ENCODE data around the gene H1-8.

Gene H1-8

DNA sequence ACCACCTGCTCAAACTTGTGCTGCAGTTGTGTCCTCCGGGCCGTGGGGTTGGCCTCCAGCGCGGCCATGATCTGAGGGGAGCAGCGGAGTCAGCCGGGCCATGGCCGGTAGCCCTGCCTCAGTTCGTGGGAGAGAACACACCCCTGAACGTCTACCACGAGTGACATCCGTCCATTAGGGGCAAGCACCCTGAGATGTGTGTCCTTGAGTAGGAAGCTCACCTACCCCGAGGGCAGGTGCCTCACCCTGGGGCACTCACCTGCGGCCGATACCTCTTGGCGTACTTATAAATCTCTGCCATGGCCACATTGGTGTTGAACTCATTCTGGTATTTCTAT, 13.4 kb downstream of the H1-8 start:
- Histone ChIP-seq H3K79me2 (ENCODE audit: control insufficient read depth, insufficient read depth, low read length, unreplicated experiment) (no peaks in the 10 kb centered on the region), H3K4me3 (ENCODE audit: low read depth, low read length) (no peak overlapping the region), H2AFZ (ENCODE audit: low read length, unreplicated experiment) (no peak overlapping the region), H3K36me3 (ENCODE audit: insufficient read depth, low read length) (peaks cover 10% of the 10 kb centered on the region; the same call in 1 of the 2 replicates), H3K4me1 (ENCODE audit: control insufficient read depth, insufficient read depth, low read length, unreplicated experiment) (peaks cover 36% of the 10 kb centered on the region), H3K27ac (ENCODE audit: low read depth, low read length) (no peak overlapping the region), H3K27me3 (ENCODE audit: insufficient read depth, low read length) (no peaks in the 10 kb centered on the region)

GRCh38 chr3:129556890-129557547, 14.0 kb downstream of the H1-8 start:
- Histone ChIP-seq H3K4me1 (ENCODE audit: control insufficient read depth, insufficient read depth, low read length, unreplicated experiment) (peaks cover 43% of the 10 kb centered on the region), H3K79me2 (ENCODE audit: control insufficient read depth, insufficient read depth, low read length, unreplicated experiment) (no peaks in the 10 kb centered on the region), H3K27ac (ENCODE audit: low read depth, low read length) (no peak overlapping the region), H2AFZ (ENCODE audit: low read length, unreplicated experiment) (no peak overlapping the region), H3K36me3 (ENCODE audit: insufficient read depth, low read length) (peaks cover 10% of the 10 kb centered on the region; the same call in 1 of the 2 replicates), H3K4me3 (ENCODE audit: low read depth, low read length) (no peak overlapping the region), H3K27me3 (ENCODE audit: insufficient read depth, low read length) (no peaks in the 10 kb centered on the region)

DNA sequence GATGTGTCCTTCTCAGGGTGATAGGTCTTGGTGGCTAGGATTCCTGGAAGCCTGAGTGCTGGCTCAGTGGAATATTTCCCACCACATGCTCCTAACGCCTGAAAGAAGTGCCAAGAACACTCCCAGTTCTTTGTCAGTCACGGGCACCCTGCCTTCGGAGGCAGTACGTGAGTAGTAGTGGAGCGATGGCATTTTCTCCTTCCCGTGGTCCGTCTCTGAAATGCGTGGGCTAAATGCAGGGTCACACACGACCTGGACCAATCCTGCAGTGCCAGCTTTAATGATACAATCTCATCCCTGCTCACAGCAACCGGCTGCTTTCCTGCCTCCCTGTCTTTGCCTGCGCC, 14.5 kb downstream of the H1-8 start:
- Histone ChIP-seq H3K79me2 (ENCODE audit: control insufficient read depth, insufficient read depth, low read length, unreplicated experiment) (no peaks in the 10 kb centered on the region), H3K27ac (ENCODE audit: low read depth, low read length) (no peak overlapping the region), H3K4me1 (ENCODE audit: control insufficient read depth, insufficient read depth, low read length, unreplicated experiment) (peaks cover 45% of the 10 kb centered on the region), H3K4me3 (ENCODE audit: low read depth, low read length) (no peak overlapping the region), H2AFZ (ENCODE audit: low read length, unreplicated experiment) (no peak overlapping the region), H3K27me3 (ENCODE audit: insufficient read depth, low read length) (no peaks in the 10 kb centered on the region), H3K36me3 (ENCODE audit: insufficient read depth, low read length) (peaks cover 10% of the 10 kb centered on the region; the same call in 1 of the 2 replicates)

GRCh38 chr3:129558081-129558771, 15.3 kb downstream of the H1-8 start:
- Histone ChIP-seq H2AFZ (ENCODE audit: low read length, unreplicated experiment) (no peak overlapping the region), H3K36me3 (ENCODE audit: insufficient read depth, low read length) (peaks cover 10% of the 10 kb centered on the region; the same call in 1 of the 2 replicates), H3K79me2 (ENCODE audit: control insufficient read depth, insufficient read depth, low read length, unreplicated experiment) (no peaks in the 10 kb centered on the region), H3K27ac (ENCODE audit: low read depth, low read length) (peak overlapping the region; percentile 27), H3K4me1 (ENCODE audit: control insufficient read depth, insufficient read depth, low read length, unreplicated experiment) (peaks cover 45% of the 10 kb centered on the region), H3K27me3 (ENCODE audit: insufficient read depth, low read length) (no peaks in the 10 kb centered on the region), H3K4me3 (ENCODE audit: low read depth, low read length) (peak overlapping the region; percentile 23; the same call in 1 of the 2 replicates)

DNA sequence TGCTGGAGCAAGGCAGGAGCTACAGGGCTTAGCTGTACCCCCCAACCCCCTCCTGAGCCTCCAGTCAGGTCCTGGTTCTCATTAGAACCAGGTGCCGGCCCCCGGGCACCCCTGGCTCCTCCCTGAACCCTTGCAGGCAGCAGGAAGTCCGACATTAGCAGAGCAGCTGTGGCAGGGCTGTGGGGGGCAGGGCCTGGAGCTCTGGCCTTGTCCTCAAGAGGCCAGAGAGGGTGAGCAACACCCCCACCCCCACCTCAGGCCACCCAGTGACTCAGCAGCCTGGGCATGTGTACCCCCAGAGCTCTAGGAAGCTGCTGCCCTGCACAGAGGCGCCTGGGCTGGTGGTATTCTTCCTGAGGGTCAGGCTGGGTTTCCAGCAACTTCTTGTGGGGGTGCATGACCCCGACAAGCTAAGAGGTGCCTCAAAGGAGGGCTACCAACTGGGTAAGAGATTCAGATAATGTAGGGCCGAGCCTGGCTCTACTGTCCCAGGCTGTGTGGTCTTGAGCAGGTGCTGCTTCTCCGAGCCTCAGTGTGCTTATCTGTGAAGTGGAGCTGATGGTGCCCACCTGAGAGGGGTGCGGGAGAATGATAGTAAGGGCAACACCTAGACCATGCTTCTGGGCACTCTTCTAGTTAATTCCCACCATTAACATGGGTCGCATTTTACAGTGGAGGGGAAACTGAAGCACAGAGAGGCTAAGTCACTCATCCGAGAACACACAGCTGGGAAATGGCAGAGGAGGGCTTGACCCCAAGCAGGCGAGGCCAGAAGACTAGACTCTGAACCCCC, 16.0 kb downstream of the H1-8 start:
- Histone ChIP-seq H3K4me3 (ENCODE audit: low read depth, low read length) (peak overlapping the region; percentile 23; the same call in 1 of the 2 replicates), H3K36me3 (ENCODE audit: insufficient read depth, low read length) (peaks cover 10% of the 10 kb centered on the region; the same call in 1 of the 2 replicates), H3K4me1 (ENCODE audit: control insufficient read depth, insufficient read depth, low read length, unreplicated experiment) (peaks cover 46% of the 10 kb centered on the region), H3K79me2 (ENCODE audit: control insufficient read depth, insufficient read depth, low read length, unreplicated experiment) (no peaks in the 10 kb centered on the region), H3K27me3 (ENCODE audit: insufficient read depth, low read length) (no peaks in the 10 kb centered on the region), H3K27ac (ENCODE audit: low read depth, low read length) (peak overlapping the region; percentile 27), H2AFZ (ENCODE audit: low read length, unreplicated experiment) (no peak overlapping the region)

DNA sequence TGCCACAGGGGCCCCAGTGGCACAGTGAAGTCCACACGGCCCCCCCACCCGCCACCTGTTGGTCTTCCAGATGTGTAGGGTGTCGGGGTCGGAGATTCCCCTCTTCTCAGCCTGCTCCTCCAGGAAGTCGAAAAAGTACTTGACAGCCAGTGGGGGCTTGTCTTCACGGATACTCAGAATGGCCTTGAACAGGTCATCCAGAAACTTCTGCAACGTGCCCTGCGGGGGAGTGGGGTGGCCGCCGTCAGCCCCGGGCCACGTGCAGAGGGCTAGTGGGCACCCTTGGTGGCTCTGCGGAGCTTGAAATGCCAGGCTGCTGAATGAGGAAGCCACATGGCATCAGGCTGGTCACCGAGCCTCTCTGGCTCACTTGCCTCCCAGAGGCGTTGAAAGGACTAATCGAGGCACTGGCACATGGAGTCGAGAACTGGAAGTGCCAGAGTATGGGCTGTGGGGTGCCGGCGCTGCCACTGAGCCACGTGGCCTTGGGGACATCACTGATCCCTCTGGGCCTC, 16.6 kb downstream of the H1-8 start:
- Histone ChIP-seq H3K36me3 (ENCODE audit: insufficient read depth, low read length) (peaks cover 10% of the 10 kb centered on the region; the same call in 1 of the 2 replicates), H3K27me3 (ENCODE audit: insufficient read depth, low read length) (no peaks in the 10 kb centered on the region), H3K27ac (ENCODE audit: low read depth, low read length) (peak overlapping the region; percentile 56), H3K79me2 (ENCODE audit: control insufficient read depth, insufficient read depth, low read length, unreplicated experiment) (no peaks in the 10 kb centered on the region), H3K4me1 (ENCODE audit: control insufficient read depth, insufficient read depth, low read length, unreplicated experiment) (peaks cover 53% of the 10 kb centered on the region), H2AFZ (ENCODE audit: low read length, unreplicated experiment) (no peak overlapping the region), H3K4me3 (ENCODE audit: low read depth, low read length) (0 out of 2 replicates have a peak overlapping the region, but pooled peaks have one; percentile 10)

GRCh38 chr3:129560269-129560787, 17.4 kb downstream of the H1-8 start:
- H3K27ac ChIP-seq (ENCODE audit: low read depth, low read length): peak overlapping the region; percentile 56
- H3K79me2 ChIP-seq (ENCODE audit: control insufficient read depth, insufficient read depth, low read length, unreplicated experiment): no peaks in the 10 kb centered on the region
- H3K36me3 ChIP-seq (ENCODE audit: insufficient read depth, low read length): peaks cover 10% of the 10 kb centered on the region; the same call in 1 of the 2 replicates
- H2AFZ ChIP-seq (ENCODE audit: low read length, unreplicated experiment): no peak overlapping the region
- peak overlapping the region; percentile 53 for H3K4me3 ChIP-seq (ENCODE audit: low read depth, low read length)
- H3K4me1 ChIP-seq (ENCODE audit: control insufficient read depth, insufficient read depth, low read length, unreplicated experiment): peaks cover 55% of the 10 kb centered on the region
- no peaks in the 10 kb centered on the region for H3K27me3 ChIP-seq (ENCODE audit: insufficient read depth, low read length)

DNA sequence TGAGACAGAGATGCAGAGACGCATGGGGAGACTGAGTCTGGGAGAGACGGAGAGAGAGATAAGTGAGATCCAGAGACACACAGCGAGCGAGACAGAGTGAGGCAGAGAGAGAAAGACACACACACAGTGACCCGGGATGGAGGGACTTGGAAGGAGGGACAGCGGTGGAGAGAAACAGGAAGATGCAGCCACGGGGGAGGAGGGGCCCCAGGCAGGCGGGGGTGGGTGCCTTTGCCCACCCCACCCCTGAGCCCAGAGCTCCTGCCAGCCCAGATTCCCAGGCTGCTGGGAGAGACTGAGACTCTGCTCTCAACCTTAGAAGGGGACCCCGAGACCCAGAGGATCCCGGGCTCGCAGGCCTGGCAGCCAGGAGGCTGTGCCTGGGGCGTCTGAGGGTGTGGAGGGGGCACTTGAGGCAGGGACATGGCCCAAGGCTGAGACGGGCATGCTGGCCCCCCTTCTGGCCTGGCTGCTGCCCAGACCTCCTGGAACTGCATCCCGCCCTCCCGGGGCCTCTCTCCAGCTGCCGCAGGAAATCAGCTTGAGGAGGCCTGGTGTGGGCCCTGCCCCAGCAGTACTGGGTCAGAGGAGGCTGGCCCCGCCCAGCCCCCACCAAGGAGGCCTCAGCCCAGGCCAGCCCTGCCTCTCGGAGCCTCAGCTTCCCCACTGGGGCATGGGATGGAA, 18.1 kb downstream of the H1-8 start:
- Histone ChIP-seq H2AFZ (ENCODE audit: low read length, unreplicated experiment) (peak overlapping the region; percentile 16), H3K27ac (ENCODE audit: low read depth, low read length) (peak overlapping the region; percentile 56), H3K27me3 (ENCODE audit: insufficient read depth, low read length) (no peaks in the 10 kb centered on the region), H3K36me3 (ENCODE audit: insufficient read depth, low read length) (peaks cover 10% of the 10 kb centered on the region; the same call in 1 of the 2 replicates), H3K4me1 (ENCODE audit: control insufficient read depth, insufficient read depth, low read length, unreplicated experiment) (peaks cover 55% of the 10 kb centered on the region), H3K79me2 (ENCODE audit: control insufficient read depth, insufficient read depth, low read length, unreplicated experiment) (no peaks in the 10 kb centered on the region), H3K4me3 (ENCODE audit: low read depth, low read length) (peak overlapping the region; percentile 53)

DNA sequence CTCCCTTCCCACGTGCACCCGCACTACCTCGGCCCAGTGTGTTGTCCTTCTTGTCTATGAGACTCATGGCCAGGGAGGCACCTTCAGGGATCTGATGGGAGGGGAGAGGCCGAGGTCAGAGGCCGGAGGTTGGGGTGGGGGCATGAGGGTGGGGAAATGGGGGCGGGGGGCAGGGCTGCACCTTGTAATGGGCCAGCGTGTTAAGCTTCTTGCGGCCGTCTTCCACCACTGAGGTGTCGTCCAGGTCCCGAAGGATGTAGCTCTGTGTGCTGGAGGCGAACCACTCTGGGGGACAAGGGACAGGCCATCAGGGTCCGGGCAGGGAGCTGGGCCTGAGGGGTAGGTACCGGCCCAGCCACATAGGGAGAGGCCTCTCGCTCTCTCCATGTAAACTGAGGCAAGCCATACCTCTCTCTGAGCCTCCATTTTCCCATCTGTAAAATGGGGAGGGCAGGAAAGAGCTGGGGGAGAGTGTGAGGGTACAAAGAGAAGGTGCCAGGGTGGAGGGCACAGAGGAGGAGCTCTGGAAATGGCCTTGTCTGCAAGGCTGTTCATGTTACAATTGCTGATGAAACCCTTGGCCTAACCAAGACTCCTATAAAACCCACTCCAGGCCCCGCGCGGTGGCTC, 18.8 kb downstream of the H1-8 start:
- Histone ChIP-seq H3K27ac (ENCODE audit: low read depth, low read length) (peak overlapping the region; percentile 56), H2AFZ (ENCODE audit: low read length, unreplicated experiment) (no peak overlapping the region), H3K79me2 (ENCODE audit: control insufficient read depth, insufficient read depth, low read length, unreplicated experiment) (no peaks in the 10 kb centered on the region), H3K36me3 (ENCODE audit: insufficient read depth, low read length) (peaks cover 7% of the 10 kb centered on the region; the same call in 1 of the 2 replicates), H3K27me3 (ENCODE audit: insufficient read depth, low read length) (no peaks in the 10 kb centered on the region), H3K4me3 (ENCODE audit: low read depth, low read length) (no peak overlapping the region), H3K4me1 (ENCODE audit: control insufficient read depth, insufficient read depth, low read length, unreplicated experiment) (peaks cover 55% of the 10 kb centered on the region)
